Activated CD4-positive, alpha-beta memory T cell treated with anti-CD3 and anti-CD28 coated beads, Interleukin-2, amount 10 ng/mL, durations not matched to agents 7 days and 5 days (primary cell): ENCODE data around the gene SPATA16. TPM values are rescaled to one million over a fixed set of nuclear protein-coding genes. Genes with fewer than 3 reads are reported as not detected.

Experiments used
- CTCF ChIA-PET: fragments of 350-600 bp; sonication (Branson Sonifier 250); formaldehyde crosslinking; loops from one replicate; lab custom pipeline; 2021; ENCODE audit warnings: antibody characterized with exemption, inconsistent platforms; lab: Charles Lee
- POLR2A ChIA-PET: fragments of 350-600 bp; sonication (Branson Sonifier 250); formaldehyde crosslinking; loops from one replicate; lab custom pipeline; 2021; ENCODE audit warnings: antibody characterized with exemption; lab: Charles Lee
- DNase-seq: peaks from one replicate; pipeline ENCODE4 v3.0.0-alpha.2; 2020
- H3K27ac Mint-ChIP-seq: one replicate; pipeline ENCODE4 v1.8.0; 2021; ENCODE audit warnings: mild to moderate bottlenecking, mixed read lengths
- H3K27me3 Mint-ChIP-seq: one replicate; pipeline ENCODE4 v1.8.0; 2021; ENCODE audit warnings: mixed read lengths
- H3K36me3 Mint-ChIP-seq: one replicate; pipeline ENCODE4 v1.8.0; 2021; ENCODE audit warnings: low read depth, mixed read lengths
- H3K4me1 Mint-ChIP-seq: one replicate; pipeline ENCODE4 v1.8.0; 2021; ENCODE audit warnings: mixed read lengths
- H3K4me3 Mint-ChIP-seq: one replicate; pipeline ENCODE4 v1.8.0; 2021; ENCODE audit warnings: mild to moderate bottlenecking, mixed read lengths
- H3K9me3 Mint-ChIP-seq: one replicate; pipeline ENCODE4 v1.8.0; 2021; ENCODE audit warnings: mixed read lengths
- total RNA-seq, 2 experiments: library from RNA; stranded (reverse); gene quantifications; one replicate each; pipeline ENCODE4 v1.2.3, GENCODE V29; 2021

Gene SPATA16
- total RNA-seq, 2 experiments from 2014 or later, result not detected

GRCh38 chr3:172840913-172841312, 300.1 kb downstream of the SPATA16 start:
- DNase-seq, result no peak
- H3K4me3 Mint-ChIP-seq, result no peak overlapping the region
- ChIA-PET POLR2A (no interaction called here), CTCF (no interaction called here)
- H3K9me3 Mint-ChIP-seq, result no peaks in the 10 kb centered on the region
- H3K4me1 Mint-ChIP-seq, result peaks cover under 1% of the 10 kb centered on the region
- H3K27ac Mint-ChIP-seq, result no peak overlapping the region
- no peaks in the 10 kb centered on the region for H3K36me3 Mint-ChIP-seq
- H3K27me3 Mint-ChIP-seq, result peaks cover 13% of the 10 kb centered on the region

- CTCF ChIA-PET, result no interaction called here
- no peak overlapping the region for H3K4me3 Mint-ChIP-seq
Measured at GRCh38 chr3:172840463-172840862, 300.6 kb downstream of the SPATA16 start.

GRCh38 chr3:172839679-172840078, 301.4 kb downstream of the SPATA16 start:
- no peak for DNase-seq
- Mint-ChIP-seq H3K27me3 (peaks cover 15% of the 10 kb centered on the region), H3K27ac (no peak overlapping the region), H3K36me3 (no peaks in the 10 kb centered on the region), H3K4me3 (no peak overlapping the region), H3K4me1 (no peaks in the 10 kb centered on the region), H3K9me3 (no peaks in the 10 kb centered on the region)
- ChIA-PET CTCF (no interaction called here), POLR2A (interaction anchor here (0.7 kb wide), 1 partner anchor 19 kb away, joined by 3 read pairs; no protein-coding TSS in a partner anchor)

More at GRCh38 chr3:172840463-172840862, 300.6 kb downstream of the SPATA16 start:
- POLR2A ChIA-PET, result no interaction called here
- Mint-ChIP-seq H3K9me3 (no peaks in the 10 kb centered on the region), H3K36me3 (no peaks in the 10 kb centered on the region), H3K4me1 (no peaks in the 10 kb centered on the region), H3K27ac (no peak overlapping the region), H3K27me3 (peaks cover 15% of the 10 kb centered on the region)
- no peak for DNase-seq
